ENCODE results near the gene C5orf24. TPM values are rescaled to one million over a fixed set of nuclear protein-coding genes. Genes with fewer than 3 reads are reported as not detected.

The C5orf24 gene
- total and polyA plus RNA-seq, 10 of the 15 experiments (the other 5 are each of a cell fraction or from before 2014, with no cell fraction given), result 5.4 to 26.8 (median 15.6) TPM

DNA sequence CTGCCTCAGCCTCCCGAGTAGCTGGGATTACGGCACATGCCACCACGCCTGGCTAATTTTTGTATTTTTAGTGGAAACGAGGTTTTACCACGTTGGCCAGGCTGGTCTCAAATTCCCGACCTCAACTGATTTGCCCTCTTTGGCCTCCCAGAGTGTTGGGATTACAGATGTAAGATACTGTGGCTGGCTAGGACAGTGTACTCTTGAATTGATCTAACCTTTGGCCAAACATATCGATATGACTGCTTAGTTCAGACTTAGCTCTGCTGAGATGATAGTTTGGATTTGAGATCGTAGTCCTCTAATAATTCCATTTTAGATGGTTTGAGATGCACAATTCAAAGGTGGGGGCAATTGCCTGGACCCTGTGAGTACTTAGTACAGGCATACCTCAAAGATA lies 43.6 kb downstream of the C5orf24 start:
- ATAC-seq, result no peak
- peaks cover 16 to 19% of the 10 kb centered on the region in 2 experiments; a peak in 3 of 4 replicates for H3K36me3 ChIP-seq (ENCODE audit: control insufficient read depth in 2 of 2, insufficient read depth in 2 of 2, low read length in 1 of 2)
- peaks cover 6% of the 10 kb centered on the region for H3K79me2 ChIP-seq (ENCODE audit: control insufficient read depth, insufficient read depth, low read length)
- CTCF ChIA-PET, result no interaction called here
- peaks cover 7% of the 10 kb centered on the region for H3K4me1 ChIP-seq (ENCODE audit: control insufficient read depth, insufficient read depth, low read length)
- BruUV-seq (replicated peaks), result no TSS peak
- H3K4me3 ChIP-seq, result no peak overlapping the region
- TF ChIP-seq, protein P1, sequence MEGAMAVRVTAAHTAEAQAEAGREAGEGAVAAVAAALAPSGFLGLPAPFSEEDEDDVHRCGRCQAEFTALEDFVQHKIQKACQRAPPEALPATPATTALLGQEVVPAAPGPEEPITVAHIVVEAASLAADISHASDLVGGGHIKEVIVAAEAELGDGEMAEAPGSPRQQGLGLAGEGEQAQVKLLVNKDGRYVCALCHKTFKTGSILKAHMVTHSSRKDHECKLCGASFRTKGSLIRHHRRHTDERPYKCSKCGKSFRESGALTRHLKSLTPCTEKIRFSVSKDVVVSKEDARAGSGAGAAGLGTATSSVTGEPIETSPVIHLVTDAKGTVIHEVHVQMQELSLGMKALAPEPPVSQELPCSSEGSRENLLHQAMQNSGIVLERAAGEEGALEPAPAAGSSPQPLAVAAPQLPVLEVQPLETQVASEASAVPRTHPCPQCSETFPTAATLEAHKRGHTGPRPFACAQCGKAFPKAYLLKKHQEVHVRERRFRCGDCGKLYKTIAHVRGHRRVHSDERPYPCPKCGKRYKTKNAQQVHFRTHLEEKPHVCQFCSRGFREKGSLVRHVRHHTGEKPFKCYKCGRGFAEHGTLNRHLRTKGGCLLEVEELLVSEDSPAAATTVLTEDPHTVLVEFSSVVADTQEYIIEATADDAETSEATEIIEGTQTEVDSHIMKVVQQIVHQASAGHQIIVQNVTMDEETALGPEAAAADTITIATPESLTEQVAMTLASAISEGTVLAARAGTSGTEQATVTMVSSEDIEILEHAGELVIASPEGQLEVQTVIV (IDR thresholded peaks at IDR 0.05; ENCODE audit: borderline replicate concordance, partially characterized antibody), result no peak
- TF ChIP-seq, protein P2, sequence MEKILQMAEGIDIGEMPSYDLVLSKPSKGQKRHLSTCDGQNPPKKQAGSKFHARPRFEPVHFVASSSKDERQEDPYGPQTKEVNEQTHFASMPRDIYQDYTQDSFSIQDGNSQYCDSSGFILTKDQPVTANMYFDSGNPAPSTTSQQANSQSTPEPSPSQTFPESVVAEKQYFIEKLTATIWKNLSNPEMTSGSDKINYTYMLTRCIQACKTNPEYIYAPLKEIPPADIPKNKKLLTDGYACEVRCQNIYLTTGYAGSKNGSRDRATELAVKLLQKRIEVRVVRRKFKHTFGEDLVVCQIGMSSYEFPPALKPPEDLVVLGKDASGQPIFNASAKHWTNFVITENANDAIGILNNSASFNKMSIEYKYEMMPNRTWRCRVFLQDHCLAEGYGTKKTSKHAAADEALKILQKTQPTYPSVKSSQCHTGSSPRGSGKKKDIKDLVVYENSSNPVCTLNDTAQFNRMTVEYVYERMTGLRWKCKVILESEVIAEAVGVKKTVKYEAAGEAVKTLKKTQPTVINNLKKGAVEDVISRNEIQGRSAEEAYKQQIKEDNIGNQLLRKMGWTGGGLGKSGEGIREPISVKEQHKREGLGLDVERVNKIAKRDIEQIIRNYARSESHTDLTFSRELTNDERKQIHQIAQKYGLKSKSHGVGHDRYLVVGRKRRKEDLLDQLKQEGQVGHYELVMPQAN (conservative IDR thresholded peaks at IDR 0.05), result no peak
- no peak for TF ChIP-seq CBX5 (IDR thresholded peaks at IDR 0.05; ENCODE audit: low read depth)
- no peak for TF ChIP-seq NR2C2 (IDR thresholded peaks at IDR 0.05; ENCODE audit: borderline replicate concordance, control insufficient read depth, insufficient read length, low read depth)
- TF ChIP-seq ESRRA (IDR thresholded peaks at IDR 0.05; ENCODE audit: low read length), result no peak
- TF ChIP-seq NFYB (IDR thresholded peaks at IDR 0.05; ENCODE audit: insufficient read depth, low read depth, low read length), result no peak
- RAD21 ChIA-PET (ENCODE audit: unreplicated experiment), result no interaction called here
- no peak overlapping the region for H3K9ac ChIP-seq (ENCODE audit: control insufficient read depth, insufficient read depth, low read length)
- peaks cover 2% of the 10 kb centered on the region for H3K9me3 ChIP-seq (replicated peaks; ENCODE audit: control insufficient read depth, insufficient read depth, low read length)
- no peak overlapping the region for H3K4me2 ChIP-seq (ENCODE audit: control insufficient read depth, insufficient read depth)
- DNase-seq (ENCODE audit: low read depth, low spot score), result no peak
- in situ Hi-C loops (cut with MboI), result no loop called here
- SMC1A ChIA-PET (ENCODE audit: uncharacterized antibody, unreplicated experiment), result no interaction called here
- H2AFZ ChIP-seq (ENCODE audit: control insufficient read depth, low read depth, low read length), result no peak overlapping the region
- no peaks in the 10 kb centered on the region for H3K27me3 ChIP-seq (replicated peaks in 1 of 2; ENCODE audit: control insufficient read depth in 2 of 2, insufficient read depth in 2 of 2, low read length in 1 of 2)
- 91% methylated on average over 8 of the region's 8 CpGs for WGBS (ENCODE audit: insufficient coverage, insufficient replicate concordance, low lambda C conversion rate, missing lambda C conversion rate)
- intact Hi-C loops (cut with micrococcal nuclease; ENCODE audit: unreplicated experiment), result no loop called here
- H3K27ac ChIP-seq (ENCODE audit: control insufficient read depth, insufficient read depth), result no peak overlapping the region
- H4K20me1 ChIP-seq (ENCODE audit: control insufficient read depth, insufficient read depth), result no peaks in the 10 kb centered on the region
- POLR2A ChIA-PET, result no interaction called here
- no peak for FAIRE-seq

Data from GM12878 (cell line).